GM18870 (cell line): ENCODE data around the gene MEGF10.

ENCODE experiments used
- ATAC-seq: cut with Tn5 transposase; IDR thresholded peaks from one replicate; pipeline ENCODE4 v1.9.1; 2021; ENCODE audit warnings: moderate library complexity; ENCODE audit not compliant: unreplicated experiment

MEGF10 gene

DNA sequence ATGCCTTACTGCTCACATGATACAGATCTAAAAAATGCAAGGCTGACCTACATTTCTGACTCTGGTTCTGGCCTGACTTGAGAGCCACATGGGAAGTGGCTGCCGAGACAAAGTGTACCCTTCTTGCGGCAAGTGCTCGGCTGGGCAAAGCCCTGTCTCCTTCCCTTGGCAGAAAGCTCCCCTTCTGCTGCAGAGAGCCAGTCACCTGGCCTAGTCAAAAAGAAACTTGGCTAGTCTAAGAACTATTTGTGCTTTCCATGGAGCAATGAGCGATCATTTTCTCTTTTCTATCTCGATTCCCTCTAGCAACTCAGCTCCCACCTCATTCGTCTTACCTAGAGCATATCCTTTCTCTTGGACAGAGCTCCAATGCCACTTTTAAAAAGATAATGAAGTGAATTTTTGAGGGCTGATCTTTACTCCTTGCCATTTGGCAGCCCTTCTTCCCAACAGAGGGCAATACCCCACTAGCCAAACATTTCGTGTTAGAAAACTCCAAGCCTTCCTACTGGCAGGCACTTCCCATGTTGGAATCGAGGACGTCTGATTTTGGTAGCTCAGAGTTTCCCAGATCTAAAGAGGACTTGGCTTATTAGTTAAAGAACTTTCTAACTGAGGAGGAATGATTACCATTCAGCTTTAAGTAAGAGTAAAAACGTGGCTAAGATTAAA is 118.8 kb downstream of the MEGF10 start:
- no peak for ATAC-seq

DNA sequence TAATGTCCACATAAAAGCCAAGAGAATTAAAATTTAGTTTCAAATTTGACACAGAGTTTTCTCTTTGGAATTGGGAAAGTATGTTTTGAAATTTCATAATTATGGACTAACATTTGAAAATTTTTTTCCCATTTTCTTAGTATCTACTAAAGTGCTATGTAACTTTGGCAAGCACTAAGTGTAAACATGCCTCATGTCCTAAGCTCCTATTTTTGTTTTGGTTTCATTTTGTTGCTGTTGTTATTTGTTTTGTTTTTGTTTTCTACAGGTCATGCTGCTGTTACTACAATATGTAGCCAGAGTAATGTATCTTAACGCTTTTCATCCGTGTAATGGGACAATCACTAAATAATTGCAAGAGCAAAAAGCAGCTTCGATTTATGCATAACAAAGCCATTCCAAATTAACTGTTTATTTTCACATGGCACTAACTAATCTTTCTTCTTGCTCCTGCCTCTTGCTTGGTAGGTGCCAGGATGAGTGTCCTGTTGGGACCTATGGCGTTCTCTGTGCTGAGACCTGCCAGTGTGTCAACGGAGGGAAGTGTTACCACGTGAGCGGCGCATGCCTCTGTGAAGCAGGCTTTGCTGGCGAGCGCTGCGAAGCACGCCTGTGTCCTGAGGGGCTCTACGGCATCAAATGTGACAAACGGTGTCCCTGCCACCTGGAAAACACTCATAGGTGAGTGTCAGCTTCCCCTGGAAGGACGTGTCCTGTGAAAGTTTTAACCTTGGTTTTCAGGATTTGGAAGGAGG is 119.5 kb downstream of the MEGF10 start:
- peak; percentile 53 for ATAC-seq

DNA sequence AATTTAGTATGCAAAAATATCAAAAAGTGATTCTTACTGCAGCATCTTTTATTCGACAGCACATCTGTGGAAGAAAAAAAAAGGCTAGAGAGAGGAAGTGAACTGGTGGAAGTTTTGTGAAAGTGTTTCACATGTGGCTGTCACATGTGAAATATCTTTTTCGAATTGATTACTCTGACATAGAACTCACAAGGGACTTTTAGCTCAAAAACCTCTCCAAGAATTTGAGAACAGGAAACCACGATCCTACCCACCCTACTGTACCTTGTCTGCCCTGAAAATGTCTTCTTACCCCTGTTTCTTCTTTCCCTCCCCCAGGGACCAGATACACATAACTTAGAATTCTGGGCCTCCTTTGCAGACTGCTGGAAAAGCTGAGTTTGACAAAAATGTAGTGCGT is 120.4 kb downstream of the MEGF10 start:
- peak; percentile 63 for ATAC-seq

DNA sequence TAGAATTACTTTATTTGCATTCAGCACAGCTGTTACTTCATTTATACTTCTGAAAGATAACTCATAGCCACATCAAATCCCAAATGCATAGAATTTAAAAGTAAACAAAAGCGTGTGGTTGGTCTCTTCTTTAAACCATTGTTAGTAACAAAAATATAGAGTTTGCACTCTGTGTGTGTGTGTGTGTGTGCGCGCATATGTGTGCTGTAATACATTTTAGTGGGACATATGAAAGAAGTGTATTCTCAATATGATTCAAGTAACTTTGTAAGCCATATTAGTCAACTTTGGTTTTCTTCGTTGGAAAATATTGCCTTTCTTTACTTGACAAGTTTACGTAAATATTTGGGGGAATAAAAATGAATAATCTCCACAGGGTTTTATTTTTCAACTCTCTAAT is 120.8 kb downstream of the MEGF10 start:
- no peak for ATAC-seq

DNA sequence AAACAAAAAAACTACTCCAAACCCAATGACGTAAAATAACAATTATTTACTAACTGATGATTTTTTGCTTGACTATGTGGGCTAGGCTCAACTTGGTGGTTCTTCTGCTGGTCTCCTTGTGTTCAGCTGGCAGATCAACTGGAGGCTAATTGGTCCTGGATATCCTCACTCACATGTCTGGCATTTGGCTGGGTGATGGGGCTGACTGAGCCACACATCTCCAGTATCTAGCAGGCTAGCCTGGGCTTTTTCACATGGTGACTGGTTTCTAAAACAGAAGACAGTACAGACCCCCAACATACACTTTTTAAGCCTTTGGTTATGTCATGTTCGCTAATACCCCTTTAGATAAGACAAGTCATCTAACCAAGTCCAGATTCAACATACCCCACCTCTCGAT is 122.1 kb downstream of the MEGF10 start:
- ATAC-seq: no peak

DNA sequence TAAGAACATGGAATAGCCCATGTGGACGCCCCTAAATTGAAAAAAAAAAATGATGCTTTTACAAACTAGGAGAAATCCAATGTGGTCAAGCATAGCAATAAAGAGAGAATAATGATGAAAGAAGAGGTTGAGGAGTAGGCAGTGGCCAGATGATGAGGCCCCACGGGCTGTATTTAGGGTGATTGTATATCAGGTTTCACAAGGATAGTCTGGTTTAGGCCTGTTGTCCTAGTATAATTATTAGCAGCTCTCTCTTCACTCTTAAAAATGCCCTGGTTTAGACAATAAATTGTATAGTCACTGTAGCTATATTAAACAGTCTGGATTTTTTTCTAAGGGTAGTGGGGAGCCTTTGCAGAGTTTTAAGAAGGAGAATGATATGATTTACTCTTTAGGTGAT is 124.4 kb downstream of the MEGF10 start:
- ATAC-seq: no peak

DNA sequence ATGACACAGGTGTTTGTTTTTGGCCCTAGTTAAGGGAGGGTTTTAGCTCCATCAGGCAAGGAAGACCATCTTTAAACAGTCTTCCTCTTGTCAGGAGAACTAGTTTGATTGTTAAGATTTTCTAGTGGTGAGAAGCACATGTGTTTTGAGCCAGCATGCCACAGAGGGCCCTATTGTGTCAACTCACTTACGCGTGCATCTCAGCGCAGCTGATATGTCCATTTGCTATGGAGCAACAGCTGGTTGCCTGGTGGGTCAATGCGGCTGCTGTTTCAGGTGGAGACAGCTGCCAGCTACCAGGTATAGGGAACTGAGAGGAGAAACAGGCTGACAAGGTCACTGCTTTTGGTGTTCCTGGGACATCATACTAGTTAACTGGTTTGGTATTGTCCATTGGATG is 126.3 kb downstream of the MEGF10 start:
- no peak for ATAC-seq

DNA sequence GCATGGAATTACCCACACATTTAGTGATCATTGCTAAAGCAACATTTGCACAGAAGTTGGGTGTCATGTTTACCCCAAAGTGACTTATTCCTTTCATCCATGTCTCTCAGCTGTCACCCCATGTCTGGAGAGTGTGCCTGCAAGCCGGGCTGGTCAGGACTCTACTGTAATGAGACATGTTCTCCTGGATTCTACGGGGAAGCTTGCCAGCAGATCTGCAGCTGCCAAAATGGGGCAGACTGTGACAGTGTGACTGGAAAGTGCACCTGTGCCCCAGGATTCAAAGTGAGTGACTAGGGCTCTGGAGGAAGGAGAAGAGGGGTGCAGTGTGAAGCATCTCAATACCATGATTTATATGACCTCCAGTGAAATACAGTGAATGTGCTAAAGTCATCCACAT is 126.9 kb downstream of the MEGF10 start:
- no peak for ATAC-seq

DNA sequence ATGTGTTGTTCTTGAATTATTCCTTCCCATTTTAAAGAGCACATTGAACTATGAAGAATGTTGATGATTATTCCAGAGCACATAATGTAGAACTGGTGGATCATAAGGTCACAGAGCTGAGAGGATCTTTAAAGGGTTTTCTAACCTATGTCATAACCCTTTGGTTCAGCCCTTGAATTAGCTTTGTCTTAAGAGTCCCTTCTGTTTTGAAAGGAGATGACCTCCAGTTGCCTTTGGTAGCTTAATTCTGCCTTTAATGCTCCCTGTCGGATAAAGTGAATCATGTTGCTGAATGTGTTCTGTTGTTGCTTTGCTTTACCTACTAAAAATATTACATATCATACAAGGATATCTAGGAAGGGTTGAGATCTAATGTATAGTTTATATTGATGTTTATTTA is 127.8 kb downstream of the MEGF10 start:
- ATAC-seq: no peak

DNA sequence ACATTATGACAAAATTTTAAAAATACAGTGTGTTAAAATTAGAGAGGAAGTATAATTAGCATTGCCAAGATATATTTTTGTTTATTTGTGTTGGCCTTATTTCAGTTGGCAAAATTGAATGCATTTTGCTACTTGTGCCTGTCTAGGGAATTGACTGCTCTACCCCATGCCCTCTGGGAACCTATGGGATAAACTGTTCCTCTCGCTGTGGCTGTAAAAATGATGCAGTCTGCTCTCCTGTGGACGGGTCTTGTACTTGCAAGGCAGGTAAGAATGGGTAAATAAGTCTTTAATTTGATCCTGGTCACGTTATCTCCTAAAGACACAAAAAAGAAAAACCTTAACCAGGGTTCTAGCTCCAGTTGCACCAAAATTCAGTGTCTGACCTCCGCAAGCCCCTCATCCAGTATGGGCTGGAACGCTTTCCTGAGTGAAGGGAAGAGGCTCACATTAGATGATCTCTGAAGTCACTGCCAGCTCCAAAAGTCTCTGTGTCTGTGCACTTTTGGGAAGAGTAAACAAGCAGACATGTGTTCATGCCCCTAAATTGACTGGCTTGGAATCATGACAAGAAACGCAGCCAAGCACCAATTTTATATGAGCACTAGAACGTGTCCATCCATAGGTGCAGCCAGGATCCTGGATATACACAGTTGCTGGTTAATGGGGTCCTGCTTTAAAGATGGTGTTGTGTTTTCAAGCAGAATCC is 128.5 kb downstream of the MEGF10 start:
- ATAC-seq: no peak

DNA sequence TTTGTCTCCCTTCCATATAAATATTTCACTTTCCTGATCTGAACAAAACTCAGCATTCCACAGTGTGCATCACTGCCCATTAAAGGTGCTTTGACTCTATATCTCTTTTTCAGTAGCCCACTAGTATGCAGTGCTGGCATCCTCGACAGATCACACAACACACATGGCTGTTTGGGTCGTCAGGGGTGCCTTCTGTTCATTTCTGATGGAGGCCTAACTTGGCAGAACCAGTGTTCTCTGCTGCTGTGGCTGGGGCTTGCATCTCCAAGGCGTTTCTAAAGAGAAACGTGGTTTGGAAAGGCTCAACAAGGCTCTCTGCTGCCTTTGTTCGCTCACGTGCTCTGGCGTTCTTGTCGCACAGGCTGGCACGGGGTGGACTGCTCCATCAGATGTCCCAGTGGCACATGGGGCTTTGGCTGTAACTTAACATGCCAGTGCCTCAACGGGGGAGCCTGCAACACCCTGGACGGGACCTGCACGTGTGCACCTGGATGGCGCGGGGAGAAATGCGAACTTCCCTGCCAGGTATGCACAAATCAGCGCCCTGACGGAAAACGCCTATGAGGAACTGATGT is 129.2 kb downstream of the MEGF10 start:
- no peak for ATAC-seq

DNA sequence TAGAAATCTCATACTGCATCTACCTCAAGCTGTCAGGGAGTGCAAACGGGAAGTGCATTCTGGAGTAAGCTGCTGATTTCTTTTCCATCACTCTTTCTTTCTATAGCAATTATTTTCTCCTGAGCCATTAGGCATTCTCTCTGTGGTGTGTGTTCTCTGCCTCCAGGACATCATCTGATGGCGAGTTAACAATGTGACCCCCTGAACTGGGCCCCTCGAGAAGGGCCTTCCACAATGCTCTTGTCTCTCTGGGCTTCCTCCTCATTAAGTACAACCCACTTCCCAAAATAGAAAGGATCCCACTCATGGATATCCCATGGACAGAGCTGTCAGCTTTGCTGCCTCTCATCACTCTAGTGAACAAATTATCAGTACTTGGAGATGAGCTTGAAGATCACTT is 130.2 kb downstream of the MEGF10 start:
- ATAC-seq: no peak

DNA sequence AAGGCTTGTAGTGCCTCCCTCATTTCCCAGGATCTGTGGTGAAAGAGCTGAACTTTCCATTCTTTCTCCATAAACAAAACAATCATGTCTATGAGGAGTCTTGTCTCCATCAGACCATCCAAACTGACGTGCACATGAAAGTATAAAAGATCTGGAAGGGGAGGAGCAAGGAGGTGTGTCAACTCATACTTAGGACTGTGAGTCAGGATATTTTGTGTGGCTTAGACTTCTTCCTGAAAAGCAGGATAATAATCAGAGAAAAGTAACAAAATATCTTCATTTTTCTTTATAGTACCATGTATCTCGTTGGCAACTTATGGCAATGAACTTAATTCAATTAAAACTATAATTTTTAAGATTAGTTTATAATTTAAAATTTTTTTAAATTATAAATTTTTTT is 130.9 kb downstream of the MEGF10 start:
- no peak for ATAC-seq

DNA sequence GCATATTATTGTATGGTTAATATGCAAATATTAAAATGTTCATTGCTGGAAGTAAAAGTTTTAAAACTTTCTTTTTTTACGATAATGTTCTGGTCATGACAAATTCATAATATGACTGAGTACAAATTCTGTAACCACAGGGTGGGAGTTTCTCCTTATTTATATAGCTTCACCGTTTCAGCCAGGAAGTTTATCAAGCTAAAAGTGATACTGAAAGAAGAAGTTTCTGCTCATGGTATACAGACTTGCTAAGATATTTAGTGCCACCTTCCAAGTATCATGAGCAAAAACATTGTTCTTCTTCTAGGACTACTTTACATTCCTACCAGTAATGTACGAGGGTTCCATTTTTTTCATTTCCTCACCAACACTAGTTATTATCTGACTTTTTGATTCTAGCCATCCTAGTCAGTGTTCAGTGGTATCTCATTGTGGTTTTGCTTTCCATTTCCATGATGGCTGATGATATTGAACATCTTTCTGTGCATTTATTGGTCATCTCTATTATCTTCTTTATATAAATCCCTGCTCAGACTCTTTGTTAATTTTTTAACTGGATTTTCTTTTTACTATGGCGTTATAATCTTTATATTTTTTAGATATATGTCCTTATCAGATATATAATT is 132.7 kb downstream of the MEGF10 start:
- peak; percentile 82 for ATAC-seq

DNA sequence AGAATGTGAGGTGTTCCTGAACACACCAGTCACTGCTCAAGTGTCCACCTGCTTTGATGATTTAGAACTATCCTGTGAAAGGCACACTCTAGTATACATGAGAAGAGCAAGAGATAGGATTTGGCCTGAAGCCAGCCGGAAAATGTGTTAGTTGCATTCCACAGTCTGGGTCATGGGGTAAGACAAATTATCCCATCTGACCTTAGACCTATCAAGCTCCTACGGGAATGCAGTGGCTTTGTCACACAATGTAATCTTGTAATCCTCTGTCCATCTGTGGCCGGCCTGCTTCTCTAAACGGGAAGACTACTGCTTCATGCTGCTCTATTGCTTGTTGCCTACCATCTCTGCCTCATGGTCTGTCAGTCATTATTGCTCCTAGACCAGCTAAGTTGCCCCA is 134.4 kb downstream of the MEGF10 start:
- ATAC-seq: no peak

DNA sequence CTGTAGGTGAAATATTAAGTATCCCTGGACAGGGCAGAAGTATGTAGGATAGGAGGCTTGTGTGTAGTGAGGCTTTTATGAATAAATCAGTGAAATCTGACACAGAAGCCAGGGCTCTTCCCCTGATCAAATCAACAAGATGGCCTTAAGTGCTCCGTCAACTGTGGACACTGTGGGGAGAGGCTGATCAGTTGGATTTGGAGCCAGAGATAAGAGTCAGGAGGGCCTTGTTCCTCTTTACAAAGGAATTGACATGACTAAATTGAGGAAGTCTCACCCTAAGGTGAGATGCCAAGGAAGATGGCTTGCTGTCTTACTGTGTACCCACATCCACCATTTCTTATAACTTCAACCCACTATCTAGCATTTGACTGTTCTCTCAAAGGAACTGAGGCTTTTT is 135.3 kb downstream of the MEGF10 start:
- ATAC-seq: no peak

DNA sequence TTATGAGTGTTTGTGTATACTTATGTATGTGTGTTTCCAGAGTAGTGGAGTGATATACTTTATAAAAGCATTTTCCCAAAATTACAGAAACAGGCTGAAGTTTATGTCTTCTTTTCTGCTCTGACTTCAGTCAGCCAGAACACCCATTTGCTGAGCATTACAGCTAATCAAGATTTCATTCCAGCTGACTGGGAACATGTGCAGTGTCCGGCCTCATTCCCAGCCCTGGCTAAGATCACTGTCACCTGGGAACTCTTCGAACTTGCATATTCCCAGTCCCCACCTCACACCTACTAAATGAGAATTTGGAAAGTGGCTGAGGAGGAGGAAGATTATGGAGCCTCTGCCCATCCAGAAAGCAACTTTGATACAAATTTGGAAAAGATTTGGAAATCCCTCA is 136.1 kb downstream of the MEGF10 start:
- no peak for ATAC-seq

DNA sequence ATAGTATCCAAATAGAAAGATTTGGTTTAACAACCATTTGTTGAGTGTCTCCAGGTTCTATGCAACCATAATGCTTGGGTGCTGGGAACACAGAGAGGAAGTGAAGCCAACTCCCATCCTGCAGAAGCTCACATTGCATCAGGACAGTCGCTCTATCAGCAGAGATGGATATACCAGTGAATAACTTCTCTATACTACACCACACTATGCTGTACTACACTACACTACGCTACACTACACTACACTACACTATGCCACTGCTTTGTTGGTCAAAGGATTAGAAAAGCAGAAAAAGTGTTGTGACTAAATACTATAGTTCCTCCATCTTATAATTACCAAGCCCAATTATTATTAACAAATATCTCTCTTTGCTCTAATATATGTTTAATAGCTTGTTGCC is 137.7 kb downstream of the MEGF10 start:
- ATAC-seq: no peak

DNA sequence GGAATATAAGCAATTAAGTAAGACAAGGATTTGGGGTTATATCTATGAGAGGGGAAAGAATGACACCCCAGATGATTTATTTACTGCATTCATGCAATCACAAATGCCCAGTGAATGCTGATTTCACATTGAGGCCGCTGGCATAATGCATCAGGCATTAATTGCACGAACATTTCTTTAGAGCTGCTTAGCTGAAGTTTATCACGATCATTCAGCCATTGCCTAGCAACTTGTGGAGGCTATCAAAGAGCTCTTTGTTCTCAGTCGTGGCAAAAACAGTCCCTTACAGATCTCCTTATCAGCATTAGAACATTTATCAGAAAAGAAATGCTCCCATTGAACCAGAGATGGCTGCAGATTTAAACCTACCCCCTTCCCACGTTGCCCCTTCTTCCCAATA is 138.2 kb downstream of the MEGF10 start:
- no peak for ATAC-seq

DNA sequence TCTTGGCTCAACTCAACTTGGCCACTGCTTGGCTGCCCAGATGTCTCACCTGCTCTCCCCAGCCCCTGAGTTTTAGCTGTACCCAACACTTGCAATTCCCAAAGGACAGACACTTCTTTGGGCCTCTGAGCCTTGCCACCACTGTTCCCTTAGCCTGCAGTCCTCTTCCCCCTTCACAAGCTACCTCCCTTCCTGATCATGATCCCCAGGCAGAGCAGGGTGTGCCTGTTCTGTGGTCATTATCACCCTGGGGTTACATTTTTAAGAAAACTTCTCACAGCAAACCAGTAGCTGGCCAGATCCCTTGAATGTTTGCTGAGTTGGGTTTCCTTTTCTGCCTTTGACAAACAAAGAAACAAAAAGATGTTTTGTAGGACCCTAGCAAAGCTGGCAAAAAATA is 139.3 kb downstream of the MEGF10 start:
- no peak for ATAC-seq

DNA sequence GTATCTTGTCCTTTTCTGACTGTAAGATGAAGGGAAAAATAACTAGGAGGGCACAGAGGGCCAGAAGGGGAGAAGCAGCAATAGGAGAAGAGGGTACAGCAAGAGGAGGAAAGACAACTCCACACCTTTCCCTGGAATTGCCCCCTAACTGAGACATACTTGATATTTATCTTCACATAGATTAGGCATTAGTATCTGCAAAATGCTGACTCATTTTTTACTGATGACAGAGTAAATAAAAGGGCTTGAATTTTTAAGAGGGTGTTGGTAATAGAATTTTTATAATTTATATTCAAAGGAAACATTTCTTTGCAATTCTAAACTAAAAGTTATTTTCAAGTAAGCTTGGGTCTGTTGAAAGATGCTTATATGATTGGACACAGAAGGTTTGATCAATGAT is 140.0 kb downstream of the MEGF10 start:
- no peak for ATAC-seq
